HEK293 (cell line): Measurements from ENCODE around the gene KIAA0586.

Experiments used
- CTCF ChIP-seq: fragments of 450-650 bp; formaldehyde crosslinking; IDR thresholded peaks from 2 replicates; pipeline ENCODE4 v1.5.1; 2016; ENCODE audit warnings: missing biosample characterization, missing genetic modification characterization
- GLI4 ChIP-seq: fragments of 450-650 bp; formaldehyde crosslinking; IDR thresholded peaks from 2 replicates; pipeline ENCODE4 v1.5.1; 2016; ENCODE audit warnings: missing biosample characterization, missing genetic modification characterization
- REST ChIP-seq: fragments of 450-650 bp; formaldehyde crosslinking; IDR thresholded peaks from 2 replicates; pipeline ENCODE4 v1.5.1; 2016; ENCODE audit warnings: missing biosample characterization, missing genetic modification characterization
- ZFP41 ChIP-seq: fragments of 450-650 bp; formaldehyde crosslinking; IDR thresholded peaks from 2 replicates; pipeline ENCODE4 v1.5.1; 2016; ENCODE audit warnings: missing biosample characterization, missing genetic modification characterization, borderline replicate concordance
- ZNF274 ChIP-seq, 2 experiments: fragments of 200-500 bp in 1 of 2; fragments of 450-650 bp in 1 of 2; sonication (Bioruptor generic) in 1 of 2; formaldehyde crosslinking in 1 of 2; IDR thresholded peaks; 2 replicates each; pipeline versions ENCODE4 v1.5.1 to v1.6.1; 2014 to 2016; ENCODE audit warnings: borderline replicate concordance in 1 of 2, inconsistent platforms in 1 of 2, low read length in 1 of 2, missing biosample characterization in 1 of 2, missing genetic modification characterization in 1 of 2
- ZNF510 ChIP-seq: fragments of 450-650 bp; formaldehyde crosslinking; IDR thresholded peaks from 2 replicates; pipeline ENCODE4 v1.5.1; 2018; ENCODE audit warnings: mild to moderate bottlenecking, missing genetic modification characterization, missing biosample characterization; ENCODE audit not compliant: insufficient replicate concordance

DNA sequence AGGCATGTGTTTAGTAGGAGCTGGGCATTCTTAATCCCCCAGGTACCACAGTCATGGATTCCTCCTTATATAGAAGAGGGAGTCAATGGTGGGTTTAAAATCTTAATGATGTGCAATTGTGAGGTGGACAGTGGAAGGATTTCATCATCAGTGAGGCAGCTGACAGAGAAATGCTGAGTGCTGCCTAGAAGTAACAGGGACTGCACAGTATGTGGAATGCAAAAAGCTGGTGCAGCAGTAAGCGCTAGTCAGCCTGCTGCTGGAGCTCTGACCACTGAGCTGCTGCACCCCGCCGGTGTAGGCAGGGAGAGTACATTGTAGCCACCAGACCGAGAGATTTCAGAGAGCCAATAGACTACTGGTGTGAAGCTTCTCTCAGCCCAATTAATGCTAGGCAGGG is 129.7 kb downstream of the KIAA0586 start:
- TF ChIP-seq ZNF510 (tag by site-specific recombination) (no peak), REST (no peak), CTCF (tag by site-specific recombination) (no peak), ZFP41 (tag by site-specific recombination) (no peak), ZNF274 (IDR thresholded peaks at IDR 0.05; ENCODE audit: low read length) (no peak), ZNF274 (tag by site-specific recombination; IDR thresholded peaks at IDR 0.05; ENCODE audit: borderline replicate concordance) (no peak), GLI4 (tag by site-specific recombination) (no peak)
